Neural progenitor cell (in vitro differentiated cells): ENCODE measurements around the gene DGLUCY. TPM values are rescaled to one million over a fixed set of nuclear protein-coding genes. Genes with fewer than 3 reads are reported as not detected.

Experiments
- DNase-seq: peaks from one replicate; pipeline ENCODE4 v3.0.0-alpha.2; 2016; ENCODE audit warnings: low spot score
- H2AFZ ChIP-seq: fragments of 200-600 bp; sonication (generic); replicated peaks from 2 replicates; pipeline ENCODE4 v1.6.1; 2016; ENCODE audit warnings: antibody characterized with exemption
- H3F3A ChIP-seq: fragments of 200-600 bp; sonication (generic); 2 replicates; pipeline ENCODE4 v1.6.1; 2016; ENCODE audit warnings: antibody characterized with exemption, low read depth
- H3K27ac ChIP-seq: fragments of 200-600 bp; sonication (generic); 2 replicates; pipeline ENCODE4 v1.5.1; 2016; ENCODE audit warnings: mild to moderate bottlenecking
- H3K27me3 ChIP-seq: fragments of 200-600 bp; sonication (generic); 2 replicates; pipeline ENCODE4 v1.6.1; 2016; ENCODE audit warnings: mild to moderate bottlenecking, moderate library complexity
- H3K36me3 ChIP-seq: fragments of 200-600 bp; sonication (generic); 2 replicates; pipeline ENCODE4 v1.5.1; 2016
- H3K4me1 ChIP-seq: fragments of 200-600 bp; sonication (generic); 2 replicates; pipeline ENCODE4 v1.6.1; 2016; ENCODE audit warnings: mixed run types
- H3K4me2 ChIP-seq: fragments of 200-600 bp; sonication (generic); 2 replicates; pipeline ENCODE4 v1.6.1; 2016
- H3K4me3 ChIP-seq: fragments of 200-600 bp; sonication (generic); 2 replicates; pipeline ENCODE4 v1.5.1; 2016
- H3K79me2 ChIP-seq: fragments of 200-600 bp; sonication (generic); 2 replicates; pipeline ENCODE4 v1.6.1; 2016; ENCODE audit warnings: low read depth
- H3K9ac ChIP-seq: fragments of 200-600 bp; sonication (generic); 2 replicates; pipeline ENCODE4 v1.6.1; 2016
- H3K9me3 ChIP-seq: fragments of 200-600 bp; sonication (generic); 2 replicates; pipeline ENCODE4 v1.5.1; 2016; ENCODE audit warnings: low read depth
- H4K20me1 ChIP-seq: fragments of 200-600 bp; sonication (generic); 2 replicates; pipeline ENCODE4 v1.6.1; 2016; ENCODE audit warnings: low read depth
- H3K27ac Mint-ChIP-seq: 3 replicates; pipeline ENCODE4 v1.8.0; 2021; ENCODE audit warnings: mixed read lengths
- H3K27me3 Mint-ChIP-seq: 2 replicates; pipeline ENCODE4 v1.8.0; 2022; ENCODE audit warnings: low read depth, mild to moderate bottlenecking, inconsistent platforms, moderate library complexity, mixed read lengths; ENCODE audit not compliant: insufficient read depth
- H3K36me3 Mint-ChIP-seq: 3 replicates; pipeline ENCODE4 v1.8.0; 2021; ENCODE audit warnings: mixed read lengths
- H3K4me1 Mint-ChIP-seq: 3 replicates; pipeline ENCODE4 v1.8.0; 2021; ENCODE audit warnings: mixed read lengths
- H3K4me3 Mint-ChIP-seq: 3 replicates; pipeline ENCODE4 v1.8.0; 2021; ENCODE audit warnings: mild to moderate bottlenecking, moderate library complexity, mixed read lengths
- H3K9me3 Mint-ChIP-seq: 3 replicates; pipeline ENCODE4 v1.8.0; 2020; ENCODE audit warnings: mixed read lengths
- CTCF ChIP-seq: fragments of 200-600 bp; sonication (generic); IDR thresholded peaks from 2 replicates; pipeline ENCODE4 v1.5.1; 2017; ENCODE audit warnings: antibody characterized with exemption, mild to moderate bottlenecking
- EZH2 ChIP-seq: fragments of 200-600 bp; sonication (generic); IDR thresholded peaks from 2 replicates; pipeline ENCODE4 v1.6.1; 2017; ENCODE audit warnings: antibody characterized with exemption, mild to moderate bottlenecking, moderate library complexity
- EZH2phosphoT487 ChIP-seq: fragments of 200-600 bp; sonication (generic); IDR thresholded peaks from 2 replicates; pipeline ENCODE4 v1.6.1; 2017; ENCODE audit warnings: antibody characterized with exemption
- total RNA-seq: library from RNA; depleted of rRNA; stranded (reverse); fragments of >200 nt; gene quantifications from 2 replicates; pipeline ENCODE4 v1.2.3, GENCODE V29; 2015; ENCODE audit warnings: low replicate concordance

DGLUCY gene
- total RNA-seq, 1 donor from 2014 or later: 17.0 TPM

GRCh38 chr14:91249841-91250616 lies 136.2 kb downstream of the DGLUCY start:
- no peaks in the 10 kb centered on the region for H3K79me2 ChIP-seq
- DNase-seq: peak; percentile 85
- H3K27ac Mint-ChIP-seq: peak overlapping the region; percentile 92
- TF ChIP-seq EZH2 (no peak), CTCF (peak; percentile 29), EZH2phosphoT487 (no peak)
- peak overlapping the region; percentile 56 for H3K4me3 Mint-ChIP-seq
- no peak overlapping the region for H2AFZ ChIP-seq
- no peaks in the 10 kb centered on the region for H3K9me3 ChIP-seq
- peak overlapping the region; percentile 26 for H3K4me2 ChIP-seq
- peaks cover 13% of the 10 kb centered on the region for H3K27me3 Mint-ChIP-seq
- H3K9me3 Mint-ChIP-seq: no peaks in the 10 kb centered on the region
- no peak overlapping the region for H3K9ac ChIP-seq
- H4K20me1 ChIP-seq: no peaks in the 10 kb centered on the region
- H3K36me3 Mint-ChIP-seq: no peaks in the 10 kb centered on the region
- H3K4me1 Mint-ChIP-seq: peaks cover 34% of the 10 kb centered on the region
- H3K27ac ChIP-seq: no peak overlapping the region
- no peaks in the 10 kb centered on the region for H3K36me3 ChIP-seq
- peaks cover 28% of the 10 kb centered on the region for H3K27me3 ChIP-seq
- H3K4me1 ChIP-seq: peaks cover 22% of the 10 kb centered on the region
- peaks cover 21% of the 10 kb centered on the region for H3F3A ChIP-seq
- no peak overlapping the region for H3K4me3 ChIP-seq

GRCh38 chr14:91250912-91251311 lies 137.0 kb downstream of the DGLUCY start:
- DNase-seq: no peak
- TF ChIP-seq EZH2 (no peak), EZH2phosphoT487 (no peak), CTCF (no peak)
- Mint-ChIP-seq H3K9me3 (no peaks in the 10 kb centered on the region), H3K27ac (peak overlapping the region; percentile 92), H3K4me1 (peaks cover 31% of the 10 kb centered on the region), H3K27me3 (peaks cover 15% of the 10 kb centered on the region), H3K36me3 (no peaks in the 10 kb centered on the region), H3K4me3 (no peak overlapping the region)
- H3K27ac ChIP-seq: no peak overlapping the region
- H3K79me2 ChIP-seq: no peaks in the 10 kb centered on the region
- H3K4me1 ChIP-seq: peaks cover 22% of the 10 kb centered on the region
- no peak overlapping the region for H3K9ac ChIP-seq
- H3K4me3 ChIP-seq: no peak overlapping the region
- H3K36me3 ChIP-seq: no peaks in the 10 kb centered on the region
- peaks cover 25% of the 10 kb centered on the region for H3F3A ChIP-seq
- H3K27me3 ChIP-seq: peaks cover 29% of the 10 kb centered on the region
- H3K4me2 ChIP-seq: no peak overlapping the region
- no peak overlapping the region for H2AFZ ChIP-seq
- no peaks in the 10 kb centered on the region for H4K20me1 ChIP-seq
- no peaks in the 10 kb centered on the region for H3K9me3 ChIP-seq

- peak overlapping the region; percentile 96 for H2AFZ ChIP-seq
Measured at GRCh38 chr14:91252871-91253794, 139.3 kb downstream of the DGLUCY start.

More at GRCh38 chr14:91252871-91253794, 139.3 kb downstream of the DGLUCY start:
- Histone ChIP-seq H3K36me3 (no peaks in the 10 kb centered on the region), H3K27ac (no peak overlapping the region), H3F3A (peaks cover 33% of the 10 kb centered on the region), H3K9me3 (no peaks in the 10 kb centered on the region), H3K27me3 (peaks cover 29% of the 10 kb centered on the region), H3K9ac (no peak overlapping the region), H3K79me2 (no peaks in the 10 kb centered on the region), H3K4me2 (peak overlapping the region; percentile 92), H3K4me3 (peak overlapping the region; percentile 78), H3K4me1 (peaks cover 33% of the 10 kb centered on the region), H4K20me1 (no peaks in the 10 kb centered on the region)
- Mint-ChIP-seq H3K4me1 (peaks cover 42% of the 10 kb centered on the region), H3K27me3 (peaks cover 15% of the 10 kb centered on the region), H3K36me3 (no peaks in the 10 kb centered on the region), H3K9me3 (no peaks in the 10 kb centered on the region), H3K4me3 (peak overlapping the region; percentile 87), H3K27ac (no peak overlapping the region)
- peak; percentile 84 for DNase-seq
- peak; percentile 52 for TF ChIP-seq CTCF
- TF ChIP-seq EZH2phosphoT487: no peak
- TF ChIP-seq EZH2: peak; percentile 39
